ENCODE results near the gene RNF130.
"Not testable (repeated sequence)": the region's sequence is repeated elsewhere in the genome, so short reads cannot be mapped to it uniquely, and the experiment has no call there.

The RNF130 gene

GRCh38 chr5:180013678-180014077 is 57.9 kb downstream of the RNF130 start:
- no peak for DNase-seq

- no peak for DNase-seq
Observed at GRCh38 chr5:180012316-180012715, 59.2 kb downstream of the RNF130 start.

GRCh38 chr5:180010636-180011035 is 60.9 kb downstream of the RNF130 start:
- no peak for DNase-seq

DNA sequence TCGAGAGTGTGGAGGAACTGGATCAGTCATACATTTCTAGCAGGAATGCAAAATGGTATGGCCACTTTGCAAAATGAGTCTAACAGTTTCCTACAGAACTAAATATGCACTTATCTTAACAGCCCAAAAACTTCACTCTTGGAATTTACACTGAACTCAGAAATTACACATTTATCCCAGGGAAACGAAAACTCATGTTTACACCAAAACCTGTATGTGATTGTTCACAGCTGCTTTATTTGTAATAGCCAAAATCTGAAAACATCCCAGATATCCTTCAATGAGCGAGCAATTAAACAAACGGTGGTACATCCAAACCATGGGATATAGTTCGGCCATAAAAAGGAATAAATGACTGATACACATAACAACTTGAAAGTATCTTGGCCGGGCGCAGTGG is 62.0 kb downstream of the RNF130 start:
- DNase-seq, result no peak

GRCh38 chr5:180008433-180008832 is 63.1 kb downstream of the RNF130 start:
- DNase-seq, result no peak

DNA sequence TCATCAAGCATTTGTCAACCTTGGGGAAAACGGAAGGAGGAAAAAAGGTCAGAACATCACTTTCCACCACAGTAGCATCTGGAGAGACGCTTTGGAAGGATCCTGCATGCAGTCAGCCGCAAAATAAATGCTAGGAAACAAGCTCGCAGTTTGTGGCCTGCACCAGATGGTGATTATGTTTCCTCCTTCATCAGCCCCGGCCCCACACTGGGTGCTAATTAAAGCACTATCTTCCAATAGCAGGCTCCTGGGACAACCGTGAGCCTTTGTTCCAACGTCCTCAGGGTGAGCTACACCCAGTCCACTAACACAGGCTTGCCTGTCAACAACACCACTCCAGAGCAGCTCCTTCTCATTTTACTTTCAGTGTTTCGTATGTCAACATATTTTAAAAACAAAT is 64.0 kb downstream of the RNF130 start:
- DNase-seq, result no peak

GRCh38 chr5:180006141-180006540 is 65.4 kb downstream of the RNF130 start:
- DNase-seq, result no peak

- no peak for DNase-seq
Observed at GRCh38 chr5:180003127-180003526, 68.4 kb downstream of the RNF130 start.

GRCh38 chr5:180001742-180002141 is 69.8 kb downstream of the RNF130 start:
- no peak for DNase-seq

GRCh38 chr5:180001136-180001535 is 70.4 kb downstream of the RNF130 start:
- DNase-seq, result no peak

DNA sequence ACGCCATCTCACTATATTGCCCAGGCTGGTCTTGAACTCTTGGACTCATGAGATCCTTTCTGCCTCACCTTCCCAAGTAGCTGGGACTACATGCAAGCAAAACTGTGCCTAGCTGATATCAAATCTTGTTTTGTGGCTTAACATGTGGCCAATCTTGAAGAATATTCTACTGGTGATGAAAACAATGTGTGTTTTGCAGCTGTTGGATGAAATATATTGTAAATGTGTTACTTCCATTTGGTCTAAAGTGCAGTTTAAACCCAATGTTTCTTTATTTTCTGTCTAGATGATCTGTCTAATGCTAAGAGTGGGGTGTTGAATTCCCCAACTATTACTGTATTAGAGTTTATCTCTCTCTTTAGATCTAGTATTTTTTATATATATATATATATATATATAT is 73.1 kb downstream of the RNF130 start:
- no peak for DNase-seq

- no peak for DNase-seq
Observed at GRCh38 chr5:179994583-179995323, 76.8 kb downstream of the RNF130 start.

DNA sequence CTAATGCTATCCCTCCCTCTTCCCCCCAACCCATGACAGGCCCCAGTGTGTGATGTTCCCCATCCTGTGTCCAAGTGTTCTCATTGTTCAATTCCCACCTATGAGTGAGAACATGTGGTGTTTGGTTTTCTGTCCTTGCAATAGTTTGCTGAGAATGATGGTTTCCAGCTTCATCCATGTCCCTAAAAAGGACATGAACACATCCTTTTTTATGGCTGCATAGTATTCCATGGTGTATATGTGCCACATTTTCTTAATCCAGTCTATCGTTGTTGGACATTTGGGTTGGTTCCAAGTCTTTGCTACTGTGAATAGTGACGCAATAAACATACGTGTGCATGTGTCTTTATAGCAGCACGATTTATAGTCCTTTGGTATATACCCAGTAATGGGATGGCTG is 78.7 kb downstream of the RNF130 start:
- DNase-seq, result not testable (repeated sequence)

DNA sequence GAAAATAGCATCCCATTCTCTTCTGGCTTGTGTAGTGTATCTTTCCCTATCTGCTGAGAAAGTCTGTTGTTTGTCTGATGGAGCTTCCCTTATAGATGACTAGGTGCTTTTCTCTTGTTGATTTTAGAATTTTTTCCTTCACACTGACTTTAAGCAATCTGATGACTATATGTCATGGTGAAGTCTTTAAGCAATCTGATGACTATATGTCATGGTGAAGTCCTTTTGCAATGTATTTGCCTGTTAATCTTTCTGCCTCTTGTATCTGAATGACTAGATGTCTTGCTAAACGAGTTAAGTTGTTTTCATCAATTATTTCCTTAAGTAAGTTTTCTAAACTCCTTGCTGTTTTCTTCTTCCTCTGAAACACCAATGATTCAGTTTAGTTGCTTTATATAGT is 80.5 kb downstream of the RNF130 start:
- no peak for DNase-seq

DNA sequence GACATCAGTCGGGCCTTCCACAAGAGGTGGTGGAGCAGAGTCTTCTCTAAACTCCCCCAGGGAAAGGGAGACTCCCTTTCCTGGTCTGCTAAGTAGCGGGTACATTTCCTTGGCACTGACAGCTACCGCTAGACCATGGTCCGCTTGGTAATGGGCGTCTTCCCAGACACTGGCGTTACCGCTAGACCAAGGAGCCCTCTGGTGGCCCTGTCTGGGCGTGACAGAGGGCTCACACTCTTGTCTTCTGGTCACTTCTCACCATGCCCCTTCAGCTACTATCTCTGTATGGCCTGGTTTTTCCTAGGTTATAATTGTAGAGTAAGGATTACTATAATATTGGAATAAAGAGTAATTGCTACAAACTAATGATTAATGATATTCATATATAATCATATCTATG is 81.0 kb downstream of the RNF130 start:
- DNase-seq, result not testable (repeated sequence)

- DNase-seq, result no peak
Observed at GRCh38 chr5:179986328-179986727, 85.2 kb downstream of the RNF130 start.

DNA sequence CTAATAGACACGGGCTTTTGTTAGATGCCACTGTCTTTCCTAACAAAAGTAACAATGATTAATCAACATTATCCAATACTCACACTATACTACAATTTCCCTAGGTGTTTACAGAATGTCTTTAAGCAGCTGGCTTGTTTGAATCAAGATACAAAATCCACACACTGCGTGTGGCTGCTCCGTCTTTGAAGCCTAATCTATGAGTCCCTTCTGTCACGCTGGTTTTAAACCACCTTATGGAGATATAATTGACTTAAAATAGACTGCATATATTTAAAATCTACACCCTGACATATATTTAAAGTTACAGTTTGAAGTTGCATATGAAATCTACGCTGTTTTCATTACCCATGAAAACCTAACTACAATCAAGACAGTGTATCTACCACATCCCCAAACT is 89.9 kb downstream of the RNF130 start:
- DNase-seq, result no peak

- DNase-seq, result no peak
Observed at GRCh38 chr5:179980767-179981166, 90.8 kb downstream of the RNF130 start.

GRCh38 chr5:179978792-179979191 is 92.8 kb downstream of the RNF130 start:
- DNase-seq, result no peak

DNA sequence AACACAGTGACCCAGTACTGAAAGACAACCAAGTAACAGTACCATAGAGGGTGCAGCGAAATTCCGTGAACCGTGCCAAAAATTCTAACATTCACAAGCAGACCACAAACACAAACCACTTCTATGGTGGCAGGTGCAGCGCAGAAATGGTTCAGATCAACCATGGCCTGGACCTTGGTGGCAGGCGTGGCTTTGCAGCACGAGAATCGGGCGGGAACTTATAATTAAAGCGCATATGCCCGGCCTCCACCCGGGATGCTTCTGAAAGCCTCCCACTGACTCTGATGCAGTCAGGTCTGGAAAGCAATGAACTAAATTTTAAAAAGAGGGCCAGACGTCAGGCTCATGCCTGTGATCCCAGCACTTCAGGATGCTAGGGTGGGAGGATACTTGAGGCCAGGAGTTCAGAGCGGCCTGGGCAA is 95.8 kb downstream of the RNF130 start:
- DNase-seq, result no peak

DNA sequence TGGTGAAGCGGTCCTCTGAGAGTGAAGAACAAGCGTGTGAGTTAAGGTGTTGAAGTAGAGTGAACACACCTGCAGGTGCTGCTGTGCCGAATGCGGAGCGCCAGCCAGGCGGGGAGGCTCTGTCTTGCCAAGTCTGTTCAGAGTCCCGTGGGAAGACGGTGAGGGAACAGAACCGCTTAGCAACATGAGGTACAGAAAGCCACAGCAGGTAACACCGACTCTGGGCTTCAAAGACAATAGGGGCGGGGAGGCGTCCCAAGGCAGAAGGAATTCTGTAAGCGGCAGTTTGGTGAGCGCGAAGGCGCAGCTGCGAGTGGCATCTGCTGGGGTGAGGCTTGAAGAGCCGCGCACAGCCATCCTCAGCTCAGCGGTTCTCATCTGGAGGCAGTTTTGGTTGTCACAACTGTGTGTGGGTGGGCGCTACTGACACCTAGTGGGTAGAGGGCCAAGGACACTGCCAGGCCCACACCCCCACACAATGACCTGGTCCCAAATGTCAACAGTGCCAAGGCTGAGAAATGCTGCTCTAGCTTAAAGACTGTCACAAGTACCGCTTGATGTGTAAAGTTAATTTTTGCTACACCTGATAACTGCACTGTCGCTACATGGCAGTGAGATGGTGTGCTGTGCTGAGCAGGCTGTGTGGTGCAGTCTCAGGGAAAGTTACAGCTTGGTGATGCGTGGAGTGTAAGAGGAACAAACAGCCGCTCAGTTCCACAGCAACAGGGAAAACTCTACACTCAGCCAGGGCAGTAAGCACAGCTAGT is 96.4 kb downstream of the RNF130 start:
- DNase-seq, result peak; percentile 40

DNA sequence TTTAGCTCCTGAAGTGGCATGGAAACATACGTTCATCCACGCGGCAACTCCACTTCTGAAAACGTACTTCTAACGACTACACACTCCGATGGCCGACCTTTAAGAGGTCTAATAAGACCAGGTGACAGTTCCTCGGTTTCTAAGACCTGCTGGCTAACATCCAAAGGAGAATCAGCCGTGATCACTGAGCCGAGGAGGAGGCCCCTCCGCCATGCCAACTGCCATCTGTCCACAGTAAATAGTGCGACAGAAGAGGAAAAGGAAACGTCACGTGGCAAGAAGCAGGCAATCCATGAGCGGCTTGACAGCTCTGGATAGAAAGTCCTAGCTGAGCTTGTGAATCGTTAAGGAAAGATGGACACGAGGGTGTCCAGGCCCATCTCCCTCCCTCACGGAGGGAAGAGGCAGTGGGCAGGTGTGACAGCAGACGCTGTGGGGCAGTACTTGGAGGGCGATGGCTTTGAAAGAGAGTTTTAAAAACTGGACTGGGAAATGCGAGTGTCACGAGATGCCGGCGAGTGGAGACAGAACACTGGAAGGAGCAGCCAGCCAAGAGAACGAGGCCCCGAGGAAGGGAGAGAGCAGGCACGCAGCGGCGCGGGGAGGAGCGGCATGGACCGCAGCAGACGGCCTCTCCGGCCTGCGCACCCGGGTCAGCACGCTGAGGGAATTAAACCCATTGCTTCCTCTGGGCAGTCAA is 97.2 kb downstream of the RNF130 start:
- no peak for DNase-seq

DNA sequence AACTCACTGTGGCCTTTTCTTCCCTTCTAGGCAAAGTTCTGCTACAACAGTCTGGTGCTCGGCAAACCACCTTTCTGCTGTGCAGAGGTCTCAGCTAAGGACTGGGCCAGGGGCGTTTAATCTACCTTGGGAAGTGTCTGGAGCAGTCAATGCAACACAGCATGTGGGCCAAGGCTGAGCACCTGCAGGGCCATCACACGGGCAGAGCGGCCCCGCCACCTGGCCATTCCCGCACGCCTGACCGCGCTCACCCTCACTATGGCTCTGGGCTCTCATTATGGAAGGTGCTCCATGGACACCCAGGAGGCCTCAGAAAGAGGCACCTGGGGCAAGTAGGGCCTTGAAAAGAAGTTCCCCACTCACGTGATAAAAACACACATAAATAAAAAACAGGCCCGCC is 98.2 kb downstream of the RNF130 start:
- no peak for DNase-seq

DNA sequence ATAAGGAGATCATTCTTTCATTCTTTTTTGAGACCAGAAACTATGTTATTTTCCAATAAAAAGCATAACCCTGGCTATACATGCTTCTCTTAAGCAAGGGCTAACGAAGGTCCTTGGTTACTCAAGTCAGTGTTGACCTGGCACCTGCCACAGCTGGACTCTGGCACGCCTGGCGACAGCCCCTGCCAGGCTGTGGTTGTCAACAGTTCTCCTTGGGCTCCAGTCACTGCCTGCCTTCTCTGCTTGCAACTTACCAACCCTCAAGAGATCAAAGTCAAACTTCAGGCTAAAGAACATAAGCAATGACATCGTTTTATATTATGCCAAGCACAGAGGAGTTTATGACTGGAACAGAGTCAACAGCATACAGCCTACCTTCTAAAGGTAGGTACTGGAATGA is 102.4 kb downstream of the RNF130 start:
- no peak for DNase-seq
